ENCODE results near the gene EFCAB3. TPM values are rescaled to one million over a fixed set of nuclear protein-coding genes. Genes with fewer than 3 reads are reported as not detected.
"Not testable (repeated sequence)": the region's sequence is repeated elsewhere in the genome, so short reads cannot be mapped to it uniquely, and the experiment has no call there.

Gene EFCAB3
- not detected for polyA plus RNA-seq (2013, experiment 1 of 2)
- not detected for polyA plus RNA-seq (2013, experiment 2 of 2)

- Histone ChIP-seq H3K9me3 (ENCODE audit: control insufficient read depth, low read length) (no peaks in the 10 kb centered on the region), H3K36me3 (ENCODE audit: control insufficient read depth, insufficient read depth, low read length) (no peaks in the 10 kb centered on the region), H3K4me1 (ENCODE audit: control insufficient read depth, insufficient read depth, low read length, poor library complexity, severe bottlenecking) (no peaks in the 10 kb centered on the region), H3K4me3 (ENCODE audit: extremely low read depth, insufficient read depth, low read length, poor library complexity, severe bottlenecking) (no peak within 1 kb of the TSS), H3K27ac (ENCODE audit: low read depth, low read length, severe bottlenecking) (no peak within 1 kb of the TSS)
- 88% methylated on average over 2 of the region's 3 CpGs; no CpG with 5 or more reads in 1 of the 2 experiments for WGBS, 2 experiments (ENCODE audit: insufficient coverage in 2 of 2)
Measured at GRCh38 chr17:62380253-62380652, at the start of gene EFCAB3. Gene EFCAB3, plus strand, starts transcription at chr17:62380553. Its CDS starts 2,427 bp downstream, at chr17:62382980.

- H3K9me3 ChIP-seq (ENCODE audit: control insufficient read depth, low read length): peaks cover 8% of the 10 kb centered on the region
- no peak overlapping the region for H3K4me3 ChIP-seq (ENCODE audit: extremely low read depth, insufficient read depth, low read length, poor library complexity, severe bottlenecking)
- H3K27ac ChIP-seq (ENCODE audit: low read depth, low read length, severe bottlenecking): no peak overlapping the region
- H3K36me3 ChIP-seq (ENCODE audit: control insufficient read depth, insufficient read depth, low read length): no peaks in the 10 kb centered on the region
- H3K4me1 ChIP-seq (ENCODE audit: control insufficient read depth, insufficient read depth, low read length, poor library complexity, severe bottlenecking): no peaks in the 10 kb centered on the region
Measured at GRCh38 chr17:62336527-62336926, 43.8 kb upstream of the EFCAB3 start.

- Histone ChIP-seq H3K4me1 (ENCODE audit: control insufficient read depth, insufficient read depth, low read length, poor library complexity, severe bottlenecking) (no peaks in the 10 kb centered on the region), H3K4me3 (ENCODE audit: extremely low read depth, insufficient read depth, low read length, poor library complexity, severe bottlenecking) (no peak overlapping the region), H3K27ac (ENCODE audit: low read depth, low read length, severe bottlenecking) (no peak overlapping the region), H3K9me3 (ENCODE audit: control insufficient read depth, low read length) (no peaks in the 10 kb centered on the region), H3K36me3 (ENCODE audit: control insufficient read depth, insufficient read depth, low read length) (no peaks in the 10 kb centered on the region)
- WGBS, 2 experiments (ENCODE audit: insufficient coverage in 2 of 2): 100% methylated on average over 1 of the region's 3 CpGs; no CpG with 5 or more reads in 1 of the 2 experiments
Measured at GRCh38 chr17:62343764-62344270, 36.5 kb upstream of the EFCAB3 start.

- H3K27ac ChIP-seq (ENCODE audit: low read depth, low read length, severe bottlenecking): no peak overlapping the region
- H3K9me3 ChIP-seq (ENCODE audit: control insufficient read depth, low read length): no peaks in the 10 kb centered on the region
- no peaks in the 10 kb centered on the region for H3K36me3 ChIP-seq (ENCODE audit: control insufficient read depth, insufficient read depth, low read length)
- WGBS, 2 experiments (ENCODE audit: insufficient coverage in 2 of 2): 68 to 85% methylated on average over 4 of the region's 5 CpGs
- H3K4me3 ChIP-seq (ENCODE audit: extremely low read depth, insufficient read depth, low read length, poor library complexity, severe bottlenecking): no peak overlapping the region
- no peaks in the 10 kb centered on the region for H3K4me1 ChIP-seq (ENCODE audit: control insufficient read depth, insufficient read depth, low read length, poor library complexity, severe bottlenecking)
Measured at GRCh38 chr17:62351176-62351575, 29.2 kb upstream of the EFCAB3 start.

GRCh38 chr17:62366191-62366590, 14.2 kb upstream of the EFCAB3 start:
- WGBS, 2 experiments (ENCODE audit: insufficient coverage in 2 of 2): 50 to 77% methylated on average over 1 to 2 of the region's 2 CpGs
- no peak overlapping the region for H3K4me3 ChIP-seq (ENCODE audit: extremely low read depth, insufficient read depth, low read length, poor library complexity, severe bottlenecking)
- H3K4me1 ChIP-seq (ENCODE audit: control insufficient read depth, insufficient read depth, low read length, poor library complexity, severe bottlenecking): no peaks in the 10 kb centered on the region
- H3K36me3 ChIP-seq (ENCODE audit: control insufficient read depth, insufficient read depth, low read length): no peaks in the 10 kb centered on the region
- no peaks in the 10 kb centered on the region for H3K9me3 ChIP-seq (ENCODE audit: control insufficient read depth, low read length)
- no peak overlapping the region for H3K27ac ChIP-seq (ENCODE audit: low read depth, low read length, severe bottlenecking)

- no peak overlapping the region for H3K27ac ChIP-seq (ENCODE audit: low read depth, low read length, severe bottlenecking)
- no peak overlapping the region for H3K4me3 ChIP-seq (ENCODE audit: extremely low read depth, insufficient read depth, low read length, poor library complexity, severe bottlenecking)
- WGBS, 2 experiments (ENCODE audit: insufficient coverage in 2 of 2): 86 to 93% methylated on average over 13 to 15 of the region's 18 CpGs
Measured at GRCh38 chr17:62381561-62381960, 1.2 kb downstream of the EFCAB3 start.

GRCh38 chr17:62388856-62389255, 8.5 kb downstream of the EFCAB3 start:
- WGBS, 2 experiments (ENCODE audit: insufficient coverage in 2 of 2): 83% methylated on average over 1 of the region's 1 CpG; no CpG with 5 or more reads in 1 of the 2 experiments
- H3K9me3 ChIP-seq (ENCODE audit: control insufficient read depth, low read length): no peaks in the 10 kb centered on the region
- no peaks in the 10 kb centered on the region for H3K4me1 ChIP-seq (ENCODE audit: control insufficient read depth, insufficient read depth, low read length, poor library complexity, severe bottlenecking)
- H3K36me3 ChIP-seq (ENCODE audit: control insufficient read depth, insufficient read depth, low read length): no peaks in the 10 kb centered on the region
- H3K27ac ChIP-seq (ENCODE audit: low read depth, low read length, severe bottlenecking): no peak overlapping the region
- H3K4me3 ChIP-seq (ENCODE audit: extremely low read depth, insufficient read depth, low read length, poor library complexity, severe bottlenecking): no peak overlapping the region

More at GRCh38 chr17:62381561-62381960, 1.2 kb downstream of the EFCAB3 start:
- no peaks in the 10 kb centered on the region for H3K9me3 ChIP-seq (ENCODE audit: control insufficient read depth, low read length)
- no peaks in the 10 kb centered on the region for H3K36me3 ChIP-seq (ENCODE audit: control insufficient read depth, insufficient read depth, low read length)
- no peaks in the 10 kb centered on the region for H3K4me1 ChIP-seq (ENCODE audit: control insufficient read depth, insufficient read depth, low read length, poor library complexity, severe bottlenecking)

GRCh38 chr17:62392908-62393307, 12.6 kb downstream of the EFCAB3 start:
- no peaks in the 10 kb centered on the region for H3K9me3 ChIP-seq (ENCODE audit: control insufficient read depth, low read length)
- no peaks in the 10 kb centered on the region for H3K36me3 ChIP-seq (ENCODE audit: control insufficient read depth, insufficient read depth, low read length)
- no peak overlapping the region for H3K27ac ChIP-seq (ENCODE audit: low read depth, low read length, severe bottlenecking)
- no peaks in the 10 kb centered on the region for H3K4me1 ChIP-seq (ENCODE audit: control insufficient read depth, insufficient read depth, low read length, poor library complexity, severe bottlenecking)
- no CpG with 5 or more reads among the region's 1 CpG for WGBS, 2 experiments (ENCODE audit: insufficient coverage in 2 of 2)
- no peak overlapping the region for H3K4me3 ChIP-seq (ENCODE audit: extremely low read depth, insufficient read depth, low read length, poor library complexity, severe bottlenecking)

- Histone ChIP-seq H3K9me3 (ENCODE audit: control insufficient read depth, low read length) (no peaks in the 10 kb centered on the region), H3K4me1 (ENCODE audit: control insufficient read depth, insufficient read depth, low read length, poor library complexity, severe bottlenecking) (no peaks in the 10 kb centered on the region), H3K4me3 (ENCODE audit: extremely low read depth, insufficient read depth, low read length, poor library complexity, severe bottlenecking) (no peak overlapping the region), H3K36me3 (ENCODE audit: control insufficient read depth, insufficient read depth, low read length) (no peaks in the 10 kb centered on the region), H3K27ac (ENCODE audit: low read depth, low read length, severe bottlenecking) (no peak overlapping the region)
- WGBS, 2 experiments (ENCODE audit: insufficient coverage in 2 of 2): no CpG with 5 or more reads among the region's 1 CpG
Measured at GRCh38 chr17:62398891-62399290, 18.5 kb downstream of the EFCAB3 start.

- Histone ChIP-seq H3K36me3 (ENCODE audit: control insufficient read depth, insufficient read depth, low read length) (no peaks in the 10 kb centered on the region), H3K9me3 (ENCODE audit: control insufficient read depth, low read length) (no peaks in the 10 kb centered on the region), H3K4me1 (ENCODE audit: control insufficient read depth, insufficient read depth, low read length, poor library complexity, severe bottlenecking) (no peaks in the 10 kb centered on the region), H3K27ac (ENCODE audit: low read depth, low read length, severe bottlenecking) (no peak overlapping the region), H3K4me3 (ENCODE audit: extremely low read depth, insufficient read depth, low read length, poor library complexity, severe bottlenecking) (no peak overlapping the region)
- no CpG with 5 or more reads among the region's 2 CpGs for WGBS, 2 experiments (ENCODE audit: insufficient coverage in 2 of 2)
Measured at GRCh38 chr17:62405451-62405850, 25.1 kb downstream of the EFCAB3 start.

GRCh38 chr17:62413090-62413489, 32.7 kb downstream of the EFCAB3 start:
- WGBS, 2 experiments (ENCODE audit: insufficient coverage in 2 of 2): no CpG with 5 or more reads among the region's 1 CpG

More at GRCh38 chr17:62413090-62413489, 32.7 kb downstream of the EFCAB3 start:
- not testable (repeated sequence) for H3K36me3 ChIP-seq (ENCODE audit: control insufficient read depth, insufficient read depth, low read length); H3K27ac ChIP-seq (ENCODE audit: low read depth, low read length, severe bottlenecking); H3K9me3 ChIP-seq (ENCODE audit: control insufficient read depth, low read length); H3K4me1 ChIP-seq (ENCODE audit: control insufficient read depth, insufficient read depth, low read length, poor library complexity, severe bottlenecking); H3K4me3 ChIP-seq (ENCODE audit: extremely low read depth, insufficient read depth, low read length, poor library complexity, severe bottlenecking)

All from mesodermal cell (in vitro differentiated cells).